Measurements from ENCODE around the gene GALNT12.
A peak's percentile ranks its signal among the peaks of the same experiment; 100 is the strongest.

Gene GALNT12

GRCh38 chr9:98807070-98807813, at the start of gene GALNT12:
Gene GALNT12, plus strand, starts transcription at chr9:98807670. Its CDS starts 29 bp downstream, at chr9:98807699.
- POLR2A ChIA-PET, result no interaction called here
- DNase-seq (ENCODE audit: low read depth, low spot score), result no peak
- TF ChIP-seq CTCF (IDR thresholded peaks at IDR 0.05; ENCODE audit: insufficient read depth, low read length, missing control alignments), result no peak
- H3K4me3 ChIP-seq (ENCODE audit: low read depth, low read length), result peak within 1 kb of the TSS; percentile 50
- CTCF ChIA-PET, result interaction anchor here (0.7 to 12.5 kb wide), 16 partner anchors 11 to 492 kb away, joined by 3 to 116 read pairs (median 4); partner anchors contain the start of gene ANKS6

- ChIA-PET CTCF (interaction anchor here (1.5 to 5.5 kb wide), 2 partner anchors 15 to 17 kb away, joined by 3 to 60 read pairs; no protein-coding TSS in a partner anchor), POLR2A (no interaction called here)
Measured at GRCh38 chr9:98760231-98760630, 47.2 kb upstream of the GALNT12 start.

GRCh38 chr9:98763986-98764745, 43.3 kb upstream of the GALNT12 start:
- no peak overlapping the region for H3K4me3 ChIP-seq (ENCODE audit: low read depth, low read length)
- DNase-seq (ENCODE audit: low read depth, low spot score), result no peak
- CTCF ChIA-PET, result interaction anchor here (1.6 to 4.0 kb wide), 2 partner anchors 12 to 18 kb away, joined by 3 to 103 read pairs; no protein-coding TSS in a partner anchor
- POLR2A ChIA-PET, result no interaction called here
- TF ChIP-seq CTCF (IDR thresholded peaks at IDR 0.05; ENCODE audit: insufficient read depth, low read length, missing control alignments), result no peak

More at GRCh38 chr9:98760231-98760630, 47.2 kb upstream of the GALNT12 start:
- no peak for TF ChIP-seq CTCF (IDR thresholded peaks at IDR 0.05; ENCODE audit: insufficient read depth, low read length, missing control alignments)
- H3K4me3 ChIP-seq (ENCODE audit: low read depth, low read length), result no peak overlapping the region
- no peak for DNase-seq (ENCODE audit: low read depth, low spot score)

GRCh38 chr9:98765256-98765655, 42.2 kb upstream of the GALNT12 start:
- H3K4me3 ChIP-seq (ENCODE audit: low read depth, low read length), result no peak overlapping the region
- DNase-seq (ENCODE audit: low read depth, low spot score), result no peak
- CTCF ChIA-PET, result interaction anchor here (1.0 to 4.0 kb wide), 4 partner anchors 11 to 451 kb away, joined by 3 to 103 read pairs (median 12); no protein-coding TSS in a partner anchor
- POLR2A ChIA-PET, result no interaction called here
- no peak for TF ChIP-seq CTCF (IDR thresholded peaks at IDR 0.05; ENCODE audit: insufficient read depth, low read length, missing control alignments)

GRCh38 chr9:98766586-98766985, 40.9 kb upstream of the GALNT12 start:
- POLR2A ChIA-PET, result no interaction called here

More at GRCh38 chr9:98766586-98766985, 40.9 kb upstream of the GALNT12 start:
- DNase-seq (ENCODE audit: low read depth, low spot score), result no peak
- no peak for TF ChIP-seq CTCF (IDR thresholded peaks at IDR 0.05; ENCODE audit: insufficient read depth, low read length, missing control alignments)
- CTCF ChIA-PET, result interaction anchor here (1.0 to 4.0 kb wide), 3 partner anchors 10 to 452 kb away, joined by 3 to 103 read pairs (median 22); no protein-coding TSS in a partner anchor
- no peak overlapping the region for H3K4me3 ChIP-seq (ENCODE audit: low read depth, low read length)

All from AG04449 (cell line).